GM10266 (cell line): ENCODE data around the gene FBXL19.

Source experiments
- DNase-seq: peaks from one replicate; pipeline ENCODE4 v3.0.0; 2012; ENCODE audit errors: extremely low spot score
- TF ChIP-seq, protein P1 (sequence below): IDR thresholded peaks from 2 replicates; pipeline ENCODE4 v1.5.1; 2012; ENCODE audit warnings: mild to moderate bottlenecking, low read depth; ENCODE audit not compliant: control insufficient read depth, insufficient read depth; ENCODE audit errors: missing control alignments

The FBXL19 gene

DNA sequence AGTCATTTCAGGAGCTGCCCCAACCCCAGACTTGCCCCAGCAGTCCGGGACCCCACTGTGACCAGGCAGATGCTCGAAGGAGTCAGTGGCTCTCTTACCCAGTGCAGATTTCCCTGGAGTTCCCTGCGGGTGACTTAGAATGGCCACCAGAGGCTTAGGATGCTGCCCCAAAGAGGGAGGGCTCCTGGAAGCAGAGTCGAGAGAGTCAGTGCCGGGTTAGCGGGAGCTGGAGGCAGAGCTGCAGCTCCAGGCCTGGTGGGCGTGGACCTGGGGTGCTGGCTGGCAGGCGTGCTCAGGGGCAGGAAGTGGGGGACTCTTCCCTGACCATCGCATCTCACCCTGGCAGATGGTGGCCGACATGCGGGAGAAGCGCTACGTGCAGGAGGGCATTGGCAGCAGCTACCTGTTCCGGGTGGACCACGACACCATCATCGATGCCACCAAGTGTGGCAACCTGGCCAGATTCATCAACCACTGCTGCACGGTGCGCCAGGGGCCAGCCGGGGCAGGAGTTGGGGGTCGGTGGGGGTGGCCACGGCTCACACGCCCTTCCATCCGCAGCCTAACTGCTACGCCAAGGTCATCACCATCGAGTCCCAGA is 60.0 kb downstream of the FBXL19 start:
- DNase-seq: no peak
- TF ChIP-seq, protein P1, sequence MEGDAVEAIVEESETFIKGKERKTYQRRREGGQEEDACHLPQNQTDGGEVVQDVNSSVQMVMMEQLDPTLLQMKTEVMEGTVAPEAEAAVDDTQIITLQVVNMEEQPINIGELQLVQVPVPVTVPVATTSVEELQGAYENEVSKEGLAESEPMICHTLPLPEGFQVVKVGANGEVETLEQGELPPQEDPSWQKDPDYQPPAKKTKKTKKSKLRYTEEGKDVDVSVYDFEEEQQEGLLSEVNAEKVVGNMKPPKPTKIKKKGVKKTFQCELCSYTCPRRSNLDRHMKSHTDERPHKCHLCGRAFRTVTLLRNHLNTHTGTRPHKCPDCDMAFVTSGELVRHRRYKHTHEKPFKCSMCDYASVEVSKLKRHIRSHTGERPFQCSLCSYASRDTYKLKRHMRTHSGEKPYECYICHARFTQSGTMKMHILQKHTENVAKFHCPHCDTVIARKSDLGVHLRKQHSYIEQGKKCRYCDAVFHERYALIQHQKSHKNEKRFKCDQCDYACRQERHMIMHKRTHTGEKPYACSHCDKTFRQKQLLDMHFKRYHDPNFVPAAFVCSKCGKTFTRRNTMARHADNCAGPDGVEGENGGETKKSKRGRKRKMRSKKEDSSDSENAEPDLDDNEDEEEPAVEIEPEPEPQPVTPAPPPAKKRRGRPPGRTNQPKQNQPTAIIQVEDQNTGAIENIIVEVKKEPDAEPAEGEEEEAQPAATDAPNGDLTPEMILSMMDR: no peak

DNA sequence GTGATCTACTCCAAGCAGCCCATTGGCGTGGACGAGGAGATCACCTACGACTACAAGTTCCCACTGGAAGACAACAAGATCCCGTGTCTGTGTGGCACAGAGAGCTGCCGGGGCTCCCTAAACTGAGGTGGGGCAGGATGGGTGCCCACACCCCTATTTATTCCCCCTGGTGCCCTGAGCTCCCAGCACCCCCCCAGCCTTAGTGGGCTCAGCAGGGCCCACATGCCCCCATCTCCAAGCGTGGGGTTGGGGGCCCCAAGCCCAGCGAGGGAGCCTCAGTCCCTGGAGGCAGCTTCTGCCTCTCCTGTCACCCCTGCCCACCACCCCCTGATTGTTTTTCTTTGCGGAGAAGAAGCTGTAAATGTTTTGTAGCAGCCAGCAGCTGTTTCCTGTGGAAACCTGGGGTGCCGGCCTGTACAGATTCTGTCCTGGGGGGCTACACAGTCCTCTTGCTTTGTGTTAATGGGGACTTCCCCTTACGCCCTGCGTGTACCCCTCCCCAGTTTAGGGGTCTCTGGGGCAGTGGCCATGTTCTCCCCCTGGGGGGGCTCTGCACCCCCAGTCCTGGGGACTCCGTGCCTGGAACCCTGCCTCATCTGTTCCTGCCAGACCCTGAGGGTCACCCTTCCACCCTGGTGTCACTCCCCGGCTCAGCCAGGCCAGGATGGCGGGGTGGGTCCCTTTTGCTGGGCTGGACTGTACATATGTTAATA is 60.7 kb downstream of the FBXL19 start:
- no peak for DNase-seq
- TF ChIP-seq, protein P1: no peak

DNA sequence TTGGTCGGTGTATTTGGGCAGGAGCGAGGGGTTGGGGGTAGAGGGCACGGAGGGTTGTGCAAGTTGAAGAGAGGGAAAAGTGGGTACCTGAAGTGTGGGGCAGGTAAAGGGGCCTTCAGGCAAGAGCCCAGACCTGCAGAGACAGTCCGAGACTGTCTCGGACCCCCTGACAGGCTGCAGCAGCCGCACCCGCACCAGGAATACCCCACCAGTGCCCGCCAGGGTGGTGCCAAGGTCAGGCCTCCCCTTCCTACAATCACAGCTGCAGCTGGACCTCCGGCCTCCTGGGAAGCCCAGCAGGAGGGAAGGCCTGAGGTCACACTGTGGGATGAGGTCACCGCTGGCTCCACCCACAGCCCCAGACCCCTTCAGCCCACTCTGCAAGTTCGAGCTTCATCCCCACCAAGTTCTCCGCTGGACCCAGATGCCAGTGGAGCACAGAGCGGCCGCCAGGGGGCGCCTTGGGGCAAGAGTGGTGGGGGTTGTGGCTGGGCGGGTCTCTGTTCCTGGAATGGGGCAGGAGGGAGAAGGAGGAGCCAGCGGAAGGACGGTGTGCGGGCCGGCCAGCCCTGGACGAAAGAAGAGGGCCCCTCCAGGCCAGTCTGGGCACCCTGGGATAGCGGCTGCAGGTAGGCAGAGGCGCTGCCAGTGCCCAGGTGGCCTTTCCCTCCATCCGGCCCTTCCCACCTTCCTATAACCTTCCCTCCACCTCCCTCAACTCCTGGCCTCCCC is 61.5 kb downstream of the FBXL19 start, which contains the start of gene HSD3B7:
Gene HSD3B7, plus strand, starts transcription at position 539 of the 732 bp plus-strand sequence. CDS start 452 bp downstream, outside the sequence.
- DNase-seq: peak; percentile 93
- TF ChIP-seq, protein P1: peak; percentile 93

DNA sequence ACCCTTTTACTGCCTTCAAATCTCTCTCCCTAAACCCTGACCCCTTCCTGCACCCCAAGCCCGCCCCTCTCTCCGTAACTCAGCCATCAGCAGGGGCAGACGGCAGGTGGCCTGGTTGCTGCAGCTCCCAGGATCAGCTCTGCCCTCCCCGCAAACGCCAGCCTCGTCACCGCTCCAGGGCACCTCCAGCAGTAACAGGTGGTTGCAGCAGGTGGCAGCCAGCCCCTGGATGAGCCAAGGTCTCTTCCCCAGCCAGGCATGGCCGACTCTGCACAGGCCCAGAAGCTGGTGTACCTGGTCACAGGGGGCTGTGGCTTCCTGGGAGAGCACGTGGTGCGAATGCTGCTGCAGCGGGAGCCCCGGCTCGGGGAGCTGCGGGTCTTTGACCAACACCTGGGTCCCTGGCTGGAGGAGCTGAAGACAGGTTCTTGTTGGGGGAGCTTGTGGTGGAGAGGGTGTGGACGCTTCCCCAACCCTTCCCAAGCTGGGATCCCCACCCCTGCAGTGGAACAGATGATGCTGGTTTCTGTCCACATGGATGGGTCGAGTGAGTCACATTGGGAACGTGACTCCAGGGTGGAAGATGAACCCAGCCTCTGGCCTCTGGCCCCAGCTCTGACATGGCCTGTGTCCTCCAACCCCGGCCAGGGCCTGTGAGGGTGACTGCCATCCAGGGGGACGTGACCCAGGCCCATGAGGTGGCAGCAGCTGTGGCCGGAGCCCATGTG is 62.2 kb downstream of the FBXL19 start:
- no peak for DNase-seq
- TF ChIP-seq, protein P1: no peak

DNA sequence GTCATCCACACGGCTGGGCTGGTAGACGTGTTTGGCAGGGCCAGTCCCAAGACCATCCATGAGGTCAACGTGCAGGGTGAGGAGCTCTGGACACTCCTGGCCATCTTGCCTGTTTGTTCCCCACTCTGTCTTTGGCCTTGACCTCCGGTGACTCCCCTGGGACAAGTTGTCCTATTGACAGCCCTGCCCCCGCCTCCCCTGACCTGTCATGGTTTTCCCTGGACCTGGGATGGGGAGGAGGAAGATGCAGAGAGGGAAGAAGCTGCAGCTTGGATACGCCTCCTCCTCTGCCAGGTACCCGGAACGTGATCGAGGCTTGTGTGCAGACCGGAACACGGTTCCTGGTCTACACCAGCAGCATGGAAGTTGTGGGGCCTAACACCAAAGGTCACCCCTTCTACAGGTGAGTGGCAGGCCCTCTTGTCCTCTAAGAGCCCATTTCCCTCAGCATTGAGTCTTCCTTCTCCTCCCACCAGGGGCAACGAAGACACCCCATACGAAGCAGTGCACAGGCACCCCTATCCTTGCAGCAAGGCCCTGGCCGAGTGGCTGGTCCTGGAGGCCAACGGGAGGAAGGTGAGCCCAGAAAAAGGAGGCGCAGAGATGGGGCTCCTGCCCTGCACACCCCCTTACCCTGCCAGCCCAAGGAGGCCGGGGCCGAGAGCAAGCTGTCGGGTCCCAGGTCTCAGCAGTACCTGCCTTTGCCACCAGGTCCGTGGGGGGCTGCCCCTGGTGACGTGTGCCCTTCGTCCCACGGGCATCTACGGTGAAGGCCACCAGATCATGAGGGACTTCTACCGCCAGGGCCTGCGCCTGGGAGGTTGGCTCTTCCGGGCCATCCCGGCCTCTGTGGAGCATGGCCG is 63.0 kb downstream of the FBXL19 start:
- TF ChIP-seq, protein P1: no peak
- DNase-seq: no peak

DNA sequence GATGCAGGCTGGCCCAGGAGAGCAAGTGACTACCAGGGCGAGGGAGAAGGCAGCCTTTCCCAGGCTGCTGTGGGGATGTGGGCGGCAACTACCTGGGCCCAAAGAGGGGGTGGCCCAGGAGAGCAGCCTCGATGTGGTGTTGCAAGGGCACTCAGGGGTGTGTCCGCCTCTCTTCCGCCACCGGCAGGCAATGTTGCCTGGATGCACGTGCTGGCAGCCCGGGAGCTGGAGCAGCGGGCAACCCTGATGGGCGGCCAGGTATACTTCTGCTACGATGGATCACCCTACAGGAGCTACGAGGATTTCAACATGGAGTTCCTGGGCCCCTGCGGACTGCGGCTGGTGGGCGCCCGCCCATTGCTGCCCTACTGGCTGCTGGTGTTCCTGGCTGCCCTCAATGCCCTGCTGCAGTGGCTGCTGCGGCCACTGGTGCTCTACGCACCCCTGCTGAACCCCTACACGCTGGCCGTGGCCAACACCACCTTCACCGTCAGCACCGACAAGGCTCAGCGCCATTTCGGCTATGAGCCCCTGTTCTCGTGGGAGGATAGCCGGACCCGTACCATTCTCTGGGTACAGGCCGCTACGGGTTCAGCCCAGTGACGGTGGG is 64.3 kb downstream of the FBXL19 start:
- TF ChIP-seq, protein P1: no peak
- DNase-seq: no peak
